Renal pelvis (tissue), 12 donors: ENCODE results near the gene ACE. TPM values are rescaled to one million over a fixed set of nuclear protein-coding genes. Genes with fewer than 3 reads are reported as not detected.

Experiments used
- DNase-seq: peaks from one replicate; pipeline ENCODE4 v3.0.0-alpha.2; 2013
- long read RNA-seq, 16 experiments: transcript quantifications; one replicate each; lab custom pipeline, GENCODE V29; 2026
- polyA plus RNA-seq, 3 donors: library from polyadenylated mRNA; unstranded; fragments of 120-200 nt; gene quantifications; one replicate each; pipeline ENCODE4 v1.2.1, GENCODE V29; 2013; ENCODE audit not compliant: insufficient read length in 3 of 3

The ACE gene
- polyA plus RNA-seq: 10 to 100 TPM; 11.7 to 23.6 (median 20.1) TPM
- long read RNA-seq, donor 1: 0 reads
- long read RNA-seq, donor 2: 0 reads
- long read RNA-seq, donor 3: 0 reads
- long read RNA-seq, donor 4, full-length matches to known transcripts: 2 of 2 reads
- long read RNA-seq, donor 4, partial matches to known transcripts: 0 of 2 reads
- long read RNA-seq, donor 4, other reads (novel, unspliced or antisense): 0 of 2 reads
- long read RNA-seq, donor 5: 0 reads
- long read RNA-seq, donor 6, full-length matches to known transcripts: 3 of 3 reads
- long read RNA-seq, donor 6, partial matches to known transcripts: 0 of 3 reads
- long read RNA-seq, donor 6, other reads (novel, unspliced or antisense): 0 of 3 reads
- long read RNA-seq, donor 7, full-length matches to known transcripts: 1 of 1 reads
- long read RNA-seq, donor 7, partial matches to known transcripts: 0 of 1 reads
- long read RNA-seq, donor 7, other reads (novel, unspliced or antisense): 0 of 1 reads
- long read RNA-seq, donor 8, partial matches to known transcripts: 0 of 1 reads
- long read RNA-seq, donor 8, other reads (novel, unspliced or antisense): 0 of 1 reads
- long read RNA-seq, donor 9, partial matches to known transcripts: 6 of 6 reads
- long read RNA-seq, donor 9, other reads (novel, unspliced or antisense): 0 of 6 reads
- long read RNA-seq, donor 10, full-length matches to known transcripts: 1 of 6 reads
- long read RNA-seq, donor 10, partial matches to known transcripts: 5 of 6 reads
- long read RNA-seq, donor 10, other reads (novel, unspliced or antisense): 0 of 6 reads
- long read RNA-seq, donor 11: 0 reads
- long read RNA-seq, donor 12, partial matches to known transcripts: 0 of 1 reads
- long read RNA-seq, donor 12, other reads (novel, unspliced or antisense): 0 of 1 reads
- long read RNA-seq, donor 13: 0 reads
- long read RNA-seq, donor 14: 0 reads
- long read RNA-seq, donor 15: 0 reads
- long read RNA-seq, donor 16, partial matches to known transcripts: 0 of 1 reads
- long read RNA-seq, donor 16, other reads (novel, unspliced or antisense): 0 of 1 reads

GRCh38 chr17:63476854-63477479, at the start of gene ACE:
ACE (plus strand) TSS chr17:63477061; CDS start chr17:63477095, 34 bp downstream.
- no peak for DNase-seq

- DNase-seq: no peak
Measured at GRCh38 chr17:63429766-63430165, 47.1 kb upstream of the ACE start.

GRCh38 chr17:63430223-63430622, 46.6 kb upstream of the ACE start:
- DNase-seq: no peak

- no peak for DNase-seq
Measured at GRCh38 chr17:63431618-63431938, 45.3 kb upstream of the ACE start.

GRCh38 chr17:63431939-63432804, 44.7 kb upstream of the ACE start:
- no peak for DNase-seq

GRCh38 chr17:63433746-63434591, 42.9 kb upstream of the ACE start:
- no peak for DNase-seq

- no peak for DNase-seq
Measured at GRCh38 chr17:63434951-63435571, 41.8 kb upstream of the ACE start.

- DNase-seq: no peak
Measured at GRCh38 chr17:63435681-63436522, 41.0 kb upstream of the ACE start.

GRCh38 chr17:63436523-63437110, 40.2 kb upstream of the ACE start:
- no peak for DNase-seq

- DNase-seq: no peak
Measured at GRCh38 chr17:63437287-63438091, 39.4 kb upstream of the ACE start.

- DNase-seq: no peak
Measured at GRCh38 chr17:63438092-63439051, 38.5 kb upstream of the ACE start.

GRCh38 chr17:63439687-63440086, 37.2 kb upstream of the ACE start:
- DNase-seq: no peak

GRCh38 chr17:63440127-63440769, 36.6 kb upstream of the ACE start:
- no peak for DNase-seq

- no peak for DNase-seq
Measured at GRCh38 chr17:63440770-63441335, 36.0 kb upstream of the ACE start.

GRCh38 chr17:63441654-63442053, 35.2 kb upstream of the ACE start:
- no peak for DNase-seq
